ENCODE data around the gene UBAP1L. TPM values are rescaled to one million over a fixed set of nuclear protein-coding genes. Genes with fewer than 3 reads are reported as not detected.

The UBAP1L gene
- total RNA-seq, 2 donors from 2014 or later = 3.7 to 11.0 TPM

DNA sequence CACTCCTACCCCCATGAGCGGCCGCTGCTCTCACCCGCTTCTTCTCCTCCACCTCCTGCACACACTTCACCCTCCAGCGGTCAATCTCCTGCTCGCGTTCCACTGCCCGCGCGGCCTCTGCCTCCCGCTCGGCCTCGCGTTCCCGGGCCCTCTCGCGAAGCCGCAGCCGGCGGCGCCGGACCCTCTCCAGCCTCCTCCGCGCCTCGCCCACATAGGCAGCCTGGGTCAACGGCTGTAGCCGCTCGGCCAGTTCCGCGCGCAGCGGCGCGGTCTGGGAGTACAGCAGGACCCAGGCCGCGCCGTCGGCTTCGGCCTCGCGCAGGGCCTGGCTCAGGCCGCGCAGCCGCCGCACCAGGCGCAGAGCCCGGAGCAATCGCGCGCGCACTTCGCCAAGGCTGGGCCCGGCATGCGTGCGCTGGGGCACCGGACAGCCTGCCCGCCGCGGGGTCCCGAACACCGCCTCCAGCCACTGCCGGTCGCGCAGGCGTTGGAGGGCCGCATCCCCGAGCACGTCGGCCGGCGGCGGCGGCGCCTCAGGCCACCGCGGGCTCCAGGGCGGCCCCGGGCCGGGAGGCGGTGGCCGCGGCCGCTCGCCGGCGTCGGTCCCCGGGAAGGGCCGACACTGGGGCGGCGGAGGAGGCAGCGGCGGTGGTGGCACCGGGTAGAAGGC, 18.0 kb upstream of the UBAP1L start:
- ATAC-seq (ENCODE audit: insufficient number of reproducible peaks, low FRiP score, low read depth) (no peak), DNase-seq (ENCODE audit: low spot score) (no peak)
- no peaks in the 10 kb centered on the region for H3K27me3 ChIP-seq (replicated peaks; ENCODE audit: insufficient read depth)
- peak overlapping the region; percentile 62 to 89 for H3K27ac ChIP-seq
- peaks cover 23% of the 10 kb centered on the region for H3K36me3 ChIP-seq
- TF ChIP-seq CTCF (IDR thresholded peaks at IDR 0.05) = no peak
- H3K4me3 ChIP-seq = peak overlapping the region; percentile 92
- H3K9me3 ChIP-seq = no peaks in the 10 kb centered on the region
- peaks cover 13 to 22% of the 10 kb centered on the region in 2 donors for H3K4me1 ChIP-seq (ENCODE audit: control insufficient read depth in 1 of 2, low read depth in 2 of 2)

DNA sequence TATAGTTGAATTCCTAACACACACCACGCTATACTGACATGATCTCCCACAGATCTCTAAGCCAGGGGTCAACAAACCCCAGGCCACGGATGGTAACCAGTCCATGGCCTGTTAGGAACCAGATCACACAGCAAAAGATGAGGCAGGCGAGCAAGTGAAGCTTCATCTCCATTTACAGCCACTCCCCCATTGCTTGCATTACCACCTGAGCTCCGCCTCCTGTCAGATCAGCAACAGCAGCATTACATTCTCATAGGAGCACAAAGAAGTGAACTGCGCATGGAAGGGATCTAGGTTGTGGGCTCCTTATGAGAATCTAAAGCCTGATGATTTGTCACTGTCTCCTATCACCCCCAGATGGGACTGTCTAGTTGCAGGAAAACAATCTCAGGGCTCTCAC, 15.9 kb upstream of the UBAP1L start:
- no peak overlapping the region for H3K27ac ChIP-seq
- no peak overlapping the region for H3K4me3 ChIP-seq
- no peaks in the 10 kb centered on the region for H3K9me3 ChIP-seq
- H3K36me3 ChIP-seq = peaks cover 34% of the 10 kb centered on the region
- peaks cover 13 to 22% of the 10 kb centered on the region in 2 donors for H3K4me1 ChIP-seq (ENCODE audit: control insufficient read depth in 1 of 2, low read depth in 2 of 2)
- H3K27me3 ChIP-seq (replicated peaks; ENCODE audit: insufficient read depth) = no peaks in the 10 kb centered on the region
- DNase-seq (ENCODE audit: low spot score) = no peak
- no peak for ATAC-seq (ENCODE audit: insufficient number of reproducible peaks, low FRiP score, low read depth)
- TF ChIP-seq CTCF (IDR thresholded peaks at IDR 0.05) = no peak

DNA sequence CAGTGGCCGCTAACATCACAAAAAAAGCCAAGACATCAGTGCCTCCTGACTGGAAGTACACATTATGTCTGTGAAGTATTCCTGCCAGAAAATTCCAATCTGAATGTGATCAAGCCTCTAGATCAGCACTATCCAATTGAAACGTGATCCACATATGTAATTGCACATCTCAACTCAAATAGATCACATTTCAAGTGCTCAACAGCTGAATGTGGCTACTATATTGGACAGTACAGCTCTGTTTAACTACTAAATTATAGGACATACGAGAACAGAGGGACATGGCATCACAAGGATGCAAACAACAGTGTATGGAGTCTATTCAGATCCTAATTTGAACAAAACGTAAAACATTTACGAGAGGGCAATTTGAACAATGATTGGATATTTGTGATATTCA, 542 bp upstream of the UBAP1L start:
- DNase-seq (ENCODE audit: low spot score) = no peak
- no peaks in the 10 kb centered on the region for H3K4me1 ChIP-seq (ENCODE audit: control insufficient read depth in 1 of 2, low read depth in 2 of 2)
- peaks cover 50% of the 10 kb centered on the region for H3K36me3 ChIP-seq
- H3K27ac ChIP-seq = no peak overlapping the region
- H3K9me3 ChIP-seq = no peaks in the 10 kb centered on the region
- no peak for ATAC-seq (ENCODE audit: insufficient number of reproducible peaks, low FRiP score, low read depth)
- TF ChIP-seq CTCF (IDR thresholded peaks at IDR 0.05) = no peak
- H3K4me3 ChIP-seq = no peak overlapping the region
- no peaks in the 10 kb centered on the region for H3K27me3 ChIP-seq (replicated peaks; ENCODE audit: insufficient read depth)

DNA sequence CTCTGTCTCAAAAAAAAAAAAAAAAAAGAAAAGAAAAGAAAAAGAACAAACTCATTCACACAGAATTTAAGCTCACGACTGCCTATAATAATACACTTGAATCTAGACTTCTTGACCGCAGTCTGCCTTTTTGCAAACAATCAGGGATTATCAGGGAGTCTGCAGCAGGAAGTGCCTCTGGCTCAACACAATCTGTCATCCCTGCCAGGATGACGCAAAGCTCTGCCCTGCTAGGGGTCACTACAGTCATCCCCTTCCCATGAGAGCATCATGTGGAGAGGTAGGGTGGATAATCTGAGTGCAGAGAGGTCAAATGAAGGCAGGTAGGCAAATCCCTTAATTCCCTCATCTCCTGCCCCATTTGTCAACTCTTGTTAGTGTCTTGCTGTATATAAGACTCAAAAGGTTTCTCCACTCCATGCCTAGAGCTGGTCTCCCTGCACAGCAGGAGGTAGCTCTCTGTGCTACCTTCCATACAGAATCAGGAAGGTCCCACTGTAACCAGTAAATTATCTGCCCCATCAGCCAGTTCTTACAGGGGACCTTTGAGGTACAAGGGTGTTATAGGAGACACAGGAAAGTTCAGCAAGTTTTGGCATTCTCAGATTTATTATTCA, 4.2 kb downstream of the UBAP1L start:
- DNase-seq (ENCODE audit: low spot score) = no peak
- peak overlapping the region in 1 of 2 donors; percentile 25 for H3K27ac ChIP-seq

More for the DNA sequence above, 4.2 kb downstream of the UBAP1L start:
- no peaks in the 10 kb centered on the region for H3K4me1 ChIP-seq (ENCODE audit: control insufficient read depth in 1 of 2, low read depth in 2 of 2)
- no peak for ATAC-seq (ENCODE audit: insufficient number of reproducible peaks, low FRiP score, low read depth)
- H3K27me3 ChIP-seq (replicated peaks; ENCODE audit: insufficient read depth) = no peaks in the 10 kb centered on the region
- peaks cover 31% of the 10 kb centered on the region for H3K36me3 ChIP-seq
- no peak for TF ChIP-seq CTCF (IDR thresholded peaks at IDR 0.05)
- no peaks in the 10 kb centered on the region for H3K9me3 ChIP-seq
- no peak overlapping the region for H3K4me3 ChIP-seq
